Esophagus muscularis mucosa (tissue), 4 donors: Measurements from ENCODE around the gene DSCAML1. TPM values are rescaled to one million over a fixed set of nuclear protein-coding genes. Genes with fewer than 3 reads are reported as not detected.

Experiments used
- DNase-seq: peaks from one replicate; pipeline ENCODE4 v3.0.0-alpha.2; 2017; ENCODE audit errors: extremely low spot score
- H3K27ac ChIP-seq, 4 donors: fragments of 200-600 bp; sonication (generic); replicated peaks in 1 of 4; 1 replicate in 3 of 4; 2 replicates in 1 of 4; pipeline ENCODE4 v1.5.1; 2016 to 2019; ENCODE audit warnings: mild to moderate bottlenecking in 1 of 4
- H3K27me3 ChIP-seq, 4 donors: fragments of 200-600 bp; sonication (generic); one replicate each; pipeline versions ENCODE4 v1.5.1 to v1.6.0; 2016 to 2019
- H3K36me3 ChIP-seq, 4 donors: fragments of 200-600 bp; sonication (generic); one replicate each; pipeline ENCODE4 v1.5.1; 2016 to 2019
- H3K4me1 ChIP-seq, 4 donors: fragments of 200-600 bp; sonication (generic); one replicate each; pipeline ENCODE4 v1.5.1; 2016 to 2019
- H3K4me3 ChIP-seq, 4 donors: fragments of 200-600 bp; sonication (generic); 1 replicate in 2 of 4; 2 replicates in 2 of 4; pipeline ENCODE4 v1.5.1; 2016 to 2019; ENCODE audit warnings: mild to moderate bottlenecking in 4 of 4, moderate library complexity in 1 of 4
- H3K9me3 ChIP-seq, 4 donors: fragments of 200-600 bp; sonication (generic); 1 replicate in 3 of 4; 2 replicates in 1 of 4; pipeline ENCODE4 v1.5.1; 2016 to 2019
- CTCF ChIP-seq, 3 experiments: fragments of 200-600 bp in 2 of 3; fragments of 450-650 bp in 1 of 3; sonication (generic) in 2 of 3; IDR thresholded peaks; one replicate each; pipeline ENCODE4 v1.5.1; 2017 to 2019; ENCODE audit warnings: antibody characterized with exemption in 3 of 3, mild to moderate bottlenecking in 2 of 3, moderate library complexity in 1 of 3
- EP300 ChIP-seq: sonication (generic); formaldehyde crosslinking; IDR thresholded peaks from one replicate; pipeline ENCODE4 v1.6.1; 2017; ENCODE audit warnings: antibody characterized with exemption
- POLR2A ChIP-seq: fragments of 450-650 bp; IDR thresholded peaks from one replicate; pipeline ENCODE4 v1.6.1; 2017; ENCODE audit warnings: antibody characterized with exemption, moderate library complexity, mild to moderate bottlenecking, low read depth
- POLR2AphosphoS5 ChIP-seq, 2 donors: sonication (generic); formaldehyde crosslinking; IDR thresholded peaks; one replicate each; pipeline ENCODE4 v1.6.1; 2017; ENCODE audit warnings: antibody characterized with exemption in 2 of 2
- WGBS: methylation state at CpG from one replicate; pipeline ENCODE4 v1.1.5; 2018; 5-methylcytosine and 5-hydroxymethylcytosine counted together
- intact Hi-C: fragments of 100-400 bp; cut with DNase I; formaldehyde crosslinking; loops from one replicate; pipeline ENCODE4 v1.15.1; 2023
- total RNA-seq, 4 donors: library from RNA; depleted of rRNA; stranded (reverse); fragments of >200 nt; gene quantifications; one replicate each; pipeline versions ENCODE4 v1.1.0 to v1.2.1, GENCODE V29; 2016

DSCAML1 gene
- 1 to 10 TPM in 2 of 4 donors, under 1 TPM in 2; 0.50 to 5.8 (median 1.2) TPM for total RNA-seq

GRCh38 chr11:117796872-117797529 lies at the start of gene DSCAML1:
TSS of gene DSCAML1 (minus strand) at chr11:117797216. CDS start at chr11:117797079, 137 bp downstream.
- no peak for DNase-seq
- TF ChIP-seq POLR2AphosphoS5 (IDR thresholded peaks at IDR 0.05) (no peak), POLR2A (no peak), CTCF (IDR thresholded peaks at IDR 0.05) (no peak), EP300 (no peak)
- intact Hi-C loops, result no loop called here
- Histone ChIP-seq H3K4me3 (peak within 1 kb of the TSS; percentile 42 to 55 (median 45)), H3K27ac (no peak within 1 kb of the TSS), H3K4me1 (peaks cover 17 to 28% (median 26%) of the 10 kb centered on the region in 4 donors), H3K27me3 (peaks cover 0 to 75% (median 33%) of the 10 kb centered on the region in 4 donors), H3K9me3 (no peaks in the 10 kb centered on the region), H3K36me3 (no peaks in the 10 kb centered on the region)
- under 1% methylated on average over 14 of the region's 66 CpGs for WGBS

GRCh38 chr11:117843666-117844484 lies 46.9 kb upstream of the DSCAML1 start:
- Histone ChIP-seq H3K27ac (no peak overlapping the region), H3K4me1 (peaks cover 9 to 20% (median 14%) of the 10 kb centered on the region in 4 donors), H3K36me3 (peaks cover 0 to 23% (median 15%) of the 10 kb centered on the region in 4 donors), H3K27me3 (no peaks in the 10 kb centered on the region), H3K4me3 (no peak overlapping the region), H3K9me3 (no peaks in the 10 kb centered on the region)
- peak; percentile 99 to 100 (median 99) for TF ChIP-seq CTCF (IDR thresholded peaks at IDR 0.05)
- no peak for TF ChIP-seq POLR2AphosphoS5 (IDR thresholded peaks at IDR 0.05)
- no peak for DNase-seq
- intact Hi-C loops, result loop anchor here (10.0 kb wide), 1 partner anchor 211 kb away; no protein-coding TSS in a partner anchor
- WGBS, result 23% methylated on average over 9 of the region's 9 CpGs

GRCh38 chr11:117842131-117842941 lies 45.3 kb upstream of the DSCAML1 start:
- Histone ChIP-seq H3K27ac (peak overlapping the region in 1 of 4 donors; percentile 41), H3K27me3 (no peaks in the 10 kb centered on the region), H3K4me3 (no peak overlapping the region), H3K36me3 (peaks cover 0 to 37% (median 30%) of the 10 kb centered on the region in 4 donors), H3K9me3 (no peaks in the 10 kb centered on the region), H3K4me1 (peaks cover 9 to 20% (median 14%) of the 10 kb centered on the region in 4 donors)
- TF ChIP-seq POLR2AphosphoS5 (IDR thresholded peaks at IDR 0.05) (no peak), EP300 (no peak), POLR2A (no peak), CTCF (IDR thresholded peaks at IDR 0.05) (no peak)
- intact Hi-C loops, result loop anchor here (10.0 kb wide), 1 partner anchor 212 kb away; no protein-coding TSS in a partner anchor
- WGBS, result 77% methylated on average over 16 of the region's 16 CpGs
- DNase-seq, result no peak

GRCh38 chr11:117841551-117842031 lies 44.6 kb upstream of the DSCAML1 start:
- Histone ChIP-seq H3K27ac (no peak overlapping the region), H3K4me3 (no peak overlapping the region), H3K9me3 (no peaks in the 10 kb centered on the region), H3K36me3 (peaks cover 0 to 41% (median 31%) of the 10 kb centered on the region in 4 donors), H3K4me1 (peaks cover 9 to 20% (median 14%) of the 10 kb centered on the region in 4 donors), H3K27me3 (no peaks in the 10 kb centered on the region)
- DNase-seq, result no peak
- 83% methylated on average over 7 of the region's 7 CpGs for WGBS
- TF ChIP-seq POLR2AphosphoS5 (IDR thresholded peaks at IDR 0.05) (no peak), EP300 (no peak), POLR2A (no peak), CTCF (IDR thresholded peaks at IDR 0.05) (no peak)
- intact Hi-C loops, result loop anchor here (10.0 kb wide), 1 partner anchor 213 kb away; no protein-coding TSS in a partner anchor
